Fibroblast of skin of left quadriceps (primary cell): Measurements from ENCODE around the gene SLC35G6.
"Not testable (repeated sequence)": the region's sequence is repeated elsewhere in the genome, so short reads cannot be mapped to it uniquely, and the experiment has no call there.

Experiments used
- DNase-seq, 2 experiments: peaks; one replicate each; pipeline ENCODE4 v3.0.0-alpha.2; 2013; ENCODE audit warnings: low read depth in 2 of 2

SLC35G6 gene

GRCh38 chr17:7478276-7479212 lies 2.7 kb upstream of the SLC35G6 start:
- DNase-seq: no peak

GRCh38 chr17:7479213-7480088 lies 1.8 kb upstream of the SLC35G6 start, which contains the start of gene ZBTB4:
ZBTB4 (minus strand) TSS chr17:7479631; CDS start chr17:7466801, 12,830 bp downstream.
- no peak for DNase-seq

GRCh38 chr17:7480089-7480384 lies 1.2 kb upstream of the SLC35G6 start:
- no peak for DNase-seq

GRCh38 chr17:7481842-7482741 lies 846 bp downstream of the SLC35G6 start:
- DNase-seq: not testable (repeated sequence)

GRCh38 chr17:7482742-7483088 lies 1.5 kb downstream of the SLC35G6 start:
- DNase-seq: not testable (repeated sequence)

- peak; percentile 87 for DNase-seq
Measured at GRCh38 chr17:7483255-7484066, 2.2 kb downstream of the SLC35G6 start.

GRCh38 chr17:7484067-7484918 lies 3.0 kb downstream of the SLC35G6 start, which contains the start of gene POLR2A:
POLR2A (plus strand) TSS chr17:7484366.
- peak; percentile 94 to 96 for DNase-seq

- no peak for DNase-seq
Measured at GRCh38 chr17:7484919-7485377, 3.7 kb downstream of the SLC35G6 start.

- no peak for DNase-seq
Measured at GRCh38 chr17:7486181-7486580, 4.9 kb downstream of the SLC35G6 start.

- DNase-seq: no peak
Measured at GRCh38 chr17:7490144-7490543, 8.9 kb downstream of the SLC35G6 start.

- no peak for DNase-seq
Measured at GRCh38 chr17:7491583-7491982, 10.3 kb downstream of the SLC35G6 start.

- no peak for DNase-seq
Measured at GRCh38 chr17:7493941-7494340, 12.7 kb downstream of the SLC35G6 start.

- no peak for DNase-seq
Measured at GRCh38 chr17:7495906-7496434, 14.7 kb downstream of the SLC35G6 start.

- no peak for DNase-seq
Measured at GRCh38 chr17:7496470-7497183, 15.4 kb downstream of the SLC35G6 start.

GRCh38 chr17:7497228-7497627 lies 16.0 kb downstream of the SLC35G6 start:
- DNase-seq: no peak

GRCh38 chr17:7497636-7498035 lies 16.4 kb downstream of the SLC35G6 start:
- no peak for DNase-seq

GRCh38 chr17:7499161-7499560 lies 17.9 kb downstream of the SLC35G6 start:
- no peak for DNase-seq

- no peak for DNase-seq
Measured at GRCh38 chr17:7501729-7502128, 20.5 kb downstream of the SLC35G6 start.
